GM13977 (cell line): ENCODE data around the gene ATXN1.
"Not testable (repeated sequence)": the region's sequence is repeated elsewhere in the genome, so short reads cannot be mapped to it uniquely, and the experiment has no call there.

ENCODE experiments used
- DNase-seq: peaks from one replicate; pipeline ENCODE4 v3.0.0; 2012; ENCODE audit warnings: low spot score
- CTCF ChIP-seq: IDR thresholded peaks from 2 replicates; pipeline ENCODE4 v1.5.1; 2012; ENCODE audit warnings: mild to moderate bottlenecking, control low read depth; ENCODE audit not compliant: insufficient read depth; ENCODE audit errors: extremely low read depth, missing control alignments
- in situ Hi-C: fragments of 300-500 bp; cut with MboI; formaldehyde crosslinking; loops from one replicate; pipeline ENCODE4 v1.12.0; 2022; ENCODE audit warnings: low sequenced_read_pairs, low pct_unique_long_range_greater_than_20kb, mixed read lengths, inconsistent platforms; ENCODE audit not compliant: unreplicated experiment

ATXN1 gene

GRCh38 chr6:16270178-16270794 is 491.0 kb downstream of the ATXN1 start:
- no peak for DNase-seq
- in situ Hi-C loops = no loop called here
- no peak for TF ChIP-seq CTCF

- in situ Hi-C loops, DNase-seq: not testable (repeated sequence)
Observed at GRCh38 chr6:16269442-16270070, 491.7 kb downstream of the ATXN1 start.

DNA sequence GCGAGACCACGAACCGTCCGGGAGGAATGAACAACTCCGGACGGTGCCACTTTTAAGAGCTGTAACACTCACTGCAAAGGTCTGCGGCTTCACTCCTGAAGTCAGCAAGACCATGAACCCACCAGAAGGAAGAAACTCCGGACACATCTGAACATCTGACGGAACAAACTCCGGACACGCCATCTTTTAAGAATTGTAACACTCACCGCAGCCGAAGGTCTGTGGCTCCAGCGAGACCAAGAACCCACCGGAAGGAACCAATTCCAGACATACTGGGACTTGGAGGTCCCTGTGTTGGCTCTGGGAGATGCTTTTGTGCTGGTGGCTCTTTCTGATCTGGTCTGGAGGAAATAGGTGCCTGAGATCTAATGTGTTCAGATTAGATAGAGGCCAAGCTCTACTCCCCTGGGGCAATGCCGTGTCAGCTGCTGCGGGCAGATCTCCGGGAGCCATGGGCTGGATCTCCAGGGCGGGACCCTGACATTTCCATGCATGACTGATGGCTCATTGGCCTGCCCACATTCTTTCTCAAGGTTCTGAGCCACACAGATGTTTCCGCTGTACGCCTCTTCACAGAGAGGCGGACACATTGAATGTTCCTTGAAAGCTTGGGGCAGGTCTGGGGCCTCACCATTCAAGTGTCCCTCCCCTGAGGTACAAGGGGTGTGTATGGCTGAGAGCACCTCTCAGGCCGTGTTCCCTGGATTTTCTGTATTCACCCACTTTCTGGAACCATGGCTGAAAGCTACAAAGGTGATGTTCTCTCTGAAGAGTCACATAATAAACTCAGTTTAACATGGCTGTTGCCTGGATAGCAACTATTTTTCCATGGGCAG is 493.6 kb downstream of the ATXN1 start:
- TF ChIP-seq CTCF = no peak
- in situ Hi-C loops = no loop called here
- no peak for DNase-seq

DNA sequence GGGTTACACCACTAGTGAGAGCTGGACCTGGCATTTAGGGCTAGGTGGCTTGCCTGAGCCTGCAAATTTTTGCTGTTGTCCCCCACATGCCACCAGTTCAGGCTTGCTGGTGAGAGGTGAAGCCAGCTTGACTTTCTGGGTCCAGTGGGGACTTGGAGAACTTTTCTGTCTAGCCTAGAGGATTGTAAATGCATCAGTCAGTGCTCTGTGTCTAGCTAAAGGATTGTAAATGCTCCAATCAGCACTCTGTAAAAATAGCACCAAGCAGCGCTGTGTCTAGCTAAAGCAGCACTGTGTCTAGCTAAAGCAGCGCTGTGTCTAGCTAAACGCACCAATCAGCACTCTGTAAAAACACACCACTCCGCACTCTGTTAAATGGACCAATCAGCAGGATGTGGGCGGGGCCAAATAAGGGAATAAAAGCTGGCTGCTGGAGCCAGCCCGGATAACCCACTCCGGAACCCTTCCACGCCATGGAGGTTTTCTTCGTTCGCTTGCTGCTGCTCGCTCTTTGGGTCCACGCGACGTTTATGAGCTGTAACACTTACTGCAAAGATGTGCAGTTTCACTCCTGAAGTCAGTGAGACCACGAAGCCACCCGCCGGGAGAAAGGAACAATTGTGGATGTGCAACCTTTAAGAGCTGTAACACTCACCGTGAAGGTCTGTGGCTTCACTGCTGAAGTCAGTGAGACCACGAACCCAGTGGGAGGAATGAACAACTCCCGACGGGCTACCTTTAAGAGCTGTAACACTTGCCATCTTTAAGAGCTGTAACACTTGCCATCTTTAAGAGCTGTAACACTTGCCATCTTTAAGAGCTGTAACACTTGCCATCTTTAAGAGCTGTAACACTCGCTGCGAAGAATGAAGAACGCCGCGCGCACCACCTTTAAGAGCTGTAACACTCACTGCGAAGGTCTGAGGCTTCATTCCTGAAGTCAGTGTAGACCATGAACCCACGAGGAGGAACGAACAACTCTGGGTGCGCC is 495.6 kb downstream of the ATXN1 start:
- no peak for DNase-seq
- TF ChIP-seq CTCF = no peak
- in situ Hi-C loops = no loop called here

DNA sequence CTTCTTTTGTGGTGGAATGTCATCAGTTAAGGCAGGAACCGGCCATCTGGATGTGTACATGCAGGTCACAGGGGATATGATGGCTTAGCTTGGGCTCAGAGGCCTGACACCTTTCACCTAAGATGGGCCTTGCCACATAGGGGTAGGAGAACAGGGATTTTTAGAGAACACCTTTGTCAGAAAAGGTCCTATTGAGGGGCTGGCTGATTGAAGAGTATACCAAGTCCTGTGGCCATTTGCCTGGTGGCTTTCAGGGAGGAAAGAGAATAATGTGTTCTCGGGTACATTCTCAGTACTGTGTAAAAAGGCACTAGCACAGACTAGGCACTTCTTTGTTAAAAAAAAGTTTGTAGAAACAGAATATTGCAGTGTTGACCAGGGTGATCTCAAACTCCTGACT is 496.5 kb downstream of the ATXN1 start:
- DNase-seq = no peak
- in situ Hi-C loops = no loop called here
- TF ChIP-seq CTCF = no peak

DNA sequence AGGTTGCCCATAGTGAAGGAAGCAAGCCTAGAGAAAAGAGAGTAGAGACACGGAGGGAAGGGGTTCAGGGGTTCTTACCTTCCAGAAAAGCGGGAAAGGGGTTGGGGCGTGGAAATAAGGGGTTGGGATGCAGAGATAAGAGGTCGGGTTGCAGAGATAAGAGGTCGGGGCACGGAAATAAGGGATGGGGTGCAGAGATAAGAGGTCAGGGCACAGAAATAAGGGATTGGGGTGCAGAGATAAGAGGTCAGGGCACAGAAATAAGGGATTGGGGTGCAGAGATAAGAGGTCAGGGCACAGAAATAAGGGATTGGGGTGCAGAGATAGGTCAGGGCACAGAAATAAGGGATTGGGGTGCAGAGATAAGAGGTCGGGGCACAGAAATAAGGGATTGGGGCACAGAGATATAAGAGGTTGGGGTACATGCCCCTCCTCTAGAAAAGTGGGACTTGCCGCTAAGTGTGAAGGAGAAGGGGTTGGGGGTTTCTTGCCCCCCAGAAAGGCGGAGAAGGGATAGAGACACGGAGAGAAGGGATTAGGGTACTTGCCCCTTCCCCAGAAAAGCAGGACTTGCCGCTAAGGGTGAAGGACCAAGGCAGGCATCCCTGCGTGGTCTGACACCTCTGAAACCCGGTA is 497.7 kb downstream of the ATXN1 start:
- in situ Hi-C loops = not testable (repeated sequence)

GRCh38 chr6:16262773-16263172 is 498.5 kb downstream of the ATXN1 start:
- DNase-seq, in situ Hi-C loops: not testable (repeated sequence)

More for the DNA sequence above, 497.7 kb downstream of the ATXN1 start:
- not testable (repeated sequence) for DNase-seq

DNA sequence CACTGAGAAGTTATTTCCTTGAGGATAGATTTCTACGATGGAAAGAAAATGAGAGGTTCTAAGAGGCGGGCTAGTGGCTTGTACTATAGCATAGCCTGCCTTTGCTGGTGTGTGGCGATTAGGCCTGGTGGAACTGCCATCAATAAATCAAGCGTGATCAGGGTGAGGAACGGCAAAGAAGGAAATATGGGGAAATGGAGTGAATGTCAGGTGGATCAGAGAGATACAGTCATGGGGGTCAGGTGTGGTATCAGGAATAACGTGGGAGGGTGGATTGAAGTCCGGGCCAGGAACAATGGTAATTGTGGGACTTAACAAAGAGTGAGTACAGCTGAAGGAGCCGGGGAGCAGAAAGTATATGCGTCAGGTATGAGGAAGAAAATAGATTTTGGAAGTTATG is 500.7 kb downstream of the ATXN1 start:
- in situ Hi-C loops, DNase-seq: not testable (repeated sequence)

DNA sequence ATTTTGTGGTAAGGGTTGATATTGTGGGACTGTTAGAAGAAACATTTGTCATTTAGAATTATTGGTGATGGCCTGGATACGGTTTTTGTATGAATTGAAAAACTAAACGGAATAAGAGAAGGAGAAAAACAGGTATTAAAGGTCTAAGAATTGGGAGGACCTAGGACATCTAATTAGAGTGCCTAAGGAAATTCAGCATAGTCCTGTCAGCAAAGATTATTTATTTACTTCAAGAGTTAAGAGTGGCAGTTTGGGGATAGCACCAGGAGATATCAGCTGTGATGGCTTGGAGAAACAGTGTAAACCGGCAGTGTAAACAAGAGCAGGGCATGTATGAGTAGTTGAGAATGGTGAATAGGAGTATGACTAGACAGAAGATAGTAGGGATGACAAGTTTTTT is 501.7 kb downstream of the ATXN1 start:
- in situ Hi-C loops, DNase-seq: not testable (repeated sequence)
